ENCODE results near the gene NUP88. TPM values are rescaled to one million over a fixed set of nuclear protein-coding genes. Genes with fewer than 3 reads are reported as not detected.

The NUP88 gene
- total RNA-seq, 4 donors from 2014 or later = 62.7 to 220 (median 83.8) TPM

GRCh38 chr17:5418858-5419355 is 555 bp downstream of the NUP88 start:
- peak in 2 of 3 donors; percentile 74 to 86 for DNase-seq
- Histone ChIP-seq H3K27me3 (no peaks in the 10 kb centered on the region), H3K4me3 (peak overlapping the region; percentile 71 to 83 (median 74)), H3K27ac (peak overlapping the region; percentile 89 to 97 (median 92)), H3K4me1 (peaks cover 0 to 32% (median 12%) of the 10 kb centered on the region in 4 donors), H3K36me3 (peaks cover 0 to 42% (median 0%) of the 10 kb centered on the region in 3 donors), H3K9me3 (no peaks in the 10 kb centered on the region)
- TF ChIP-seq POLR2A (IDR thresholded peaks at IDR 0.05) (peak in 1 of 2 donors; percentile 14), CTCF (IDR thresholded peaks at IDR 0.05) (no peak)

- TF ChIP-seq POLR2A (IDR thresholded peaks at IDR 0.05) (no peak), CTCF (IDR thresholded peaks at IDR 0.05) (no peak)
- H3K36me3 ChIP-seq = peaks cover 0 to 42% (median 0%) of the 10 kb centered on the region in 3 donors
- H3K4me3 ChIP-seq = no peak overlapping the region
Measured at GRCh38 chr17:5416901-5417300, 2.6 kb downstream of the NUP88 start.

DNA sequence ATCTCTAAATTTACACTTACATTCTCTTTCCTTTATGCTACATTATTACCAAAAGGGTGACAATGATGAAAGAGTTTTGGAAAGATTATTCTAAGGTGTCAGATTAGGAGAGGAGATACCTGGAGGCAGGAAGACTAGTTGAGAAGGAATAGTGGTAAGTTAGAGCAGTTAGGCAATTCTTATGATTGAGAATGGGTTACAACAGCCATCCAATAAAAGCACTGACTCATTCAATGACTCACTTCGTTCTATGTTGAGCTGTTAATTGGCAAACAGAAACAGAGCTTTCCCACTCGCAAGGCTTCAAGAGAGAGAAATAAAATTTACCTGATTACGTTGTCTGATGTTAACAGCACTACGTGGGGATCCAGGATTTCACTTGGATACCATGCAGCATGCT is 5.8 kb downstream of the NUP88 start:
- Histone ChIP-seq H3K9me3 (no peaks in the 10 kb centered on the region), H3K4me1 (peaks cover 0 to 25% (median 10%) of the 10 kb centered on the region in 4 donors), H3K4me3 (no peak overlapping the region), H3K27me3 (no peaks in the 10 kb centered on the region), H3K27ac (peak overlapping the region in 1 of 4 donors; percentile 51), H3K36me3 (peaks cover 0 to 66% (median 0%) of the 10 kb centered on the region in 3 donors)
- no peak for DNase-seq
- TF ChIP-seq POLR2A (IDR thresholded peaks at IDR 0.05) = no peak
- no peak for TF ChIP-seq CTCF (IDR thresholded peaks at IDR 0.05)

More at GRCh38 chr17:5416901-5417300, 2.6 kb downstream of the NUP88 start:
- no peak for DNase-seq
- Histone ChIP-seq H3K27ac (no peak overlapping the region), H3K9me3 (no peaks in the 10 kb centered on the region), H3K27me3 (no peaks in the 10 kb centered on the region), H3K4me1 (peaks cover 0 to 32% (median 12%) of the 10 kb centered on the region in 4 donors)

DNA sequence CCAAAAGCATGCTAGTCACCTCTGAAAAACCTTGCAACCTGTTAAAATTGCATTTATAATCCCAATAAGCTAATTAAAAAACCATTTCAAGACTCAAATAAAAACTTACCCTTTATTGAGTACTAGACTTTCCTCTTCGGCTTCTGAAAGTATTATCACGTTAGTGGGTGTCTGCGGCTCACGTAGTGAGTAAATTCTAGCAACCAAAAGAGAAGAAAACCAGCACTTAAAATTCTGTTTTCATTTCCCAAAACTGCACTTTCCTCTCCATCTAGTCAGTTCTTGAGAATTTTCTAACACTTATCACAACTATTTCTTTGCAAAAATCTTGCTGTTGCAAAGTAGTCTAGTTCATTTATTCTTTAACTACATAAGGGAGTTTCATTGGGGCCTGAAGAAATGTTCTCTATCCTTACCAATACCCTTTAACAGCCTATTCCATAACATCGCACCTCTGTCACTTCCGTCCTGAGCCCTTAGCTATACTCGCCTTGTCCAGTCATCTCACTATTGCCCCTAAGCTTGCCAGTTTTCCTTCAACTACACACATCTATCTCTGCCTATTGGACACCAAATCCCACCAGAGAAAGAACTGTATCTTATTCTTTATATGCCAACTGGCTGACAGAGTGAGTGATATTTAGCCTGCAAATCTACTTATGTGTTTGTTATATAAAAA is 8.7 kb downstream of the NUP88 start:
- Histone ChIP-seq H3K27ac (no peak overlapping the region), H3K27me3 (no peaks in the 10 kb centered on the region), H3K4me1 (no peaks in the 10 kb centered on the region), H3K36me3 (peaks cover 0 to 93% (median 6%) of the 10 kb centered on the region in 3 donors), H3K4me3 (no peak overlapping the region), H3K9me3 (no peaks in the 10 kb centered on the region)
- no peak for DNase-seq
- no peak for TF ChIP-seq CTCF (IDR thresholded peaks at IDR 0.05)
- no peak for TF ChIP-seq POLR2A (IDR thresholded peaks at IDR 0.05)

DNA sequence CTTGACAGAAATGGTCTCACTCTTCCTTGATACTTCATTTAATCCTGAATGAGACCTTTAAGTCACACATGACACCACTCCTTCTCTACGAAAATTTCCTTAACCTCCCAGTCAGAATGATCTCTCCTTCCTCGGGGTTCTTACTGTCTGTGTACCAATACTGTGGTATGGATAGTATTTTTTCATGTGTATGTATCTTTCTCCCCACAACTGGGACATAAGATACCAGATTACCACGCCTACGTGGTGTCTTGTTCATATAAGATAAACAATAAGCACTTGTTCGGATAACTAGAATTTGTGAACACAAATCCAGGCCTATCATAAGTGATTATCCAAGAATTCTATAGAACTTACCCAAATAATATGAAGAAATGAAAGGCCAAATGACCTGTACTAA is 11.3 kb downstream of the NUP88 start:
- Histone ChIP-seq H3K9me3 (no peaks in the 10 kb centered on the region), H3K36me3 (peaks cover 0 to 97% (median 6%) of the 10 kb centered on the region in 3 donors), H3K27me3 (no peaks in the 10 kb centered on the region), H3K4me3 (no peak overlapping the region), H3K27ac (no peak overlapping the region), H3K4me1 (no peaks in the 10 kb centered on the region)
- TF ChIP-seq POLR2A (IDR thresholded peaks at IDR 0.05) = no peak
- TF ChIP-seq CTCF (IDR thresholded peaks at IDR 0.05) = no peak
- DNase-seq = no peak

Data from Peyer's patch (tissue), 4 donors.